Measurements from ENCODE around the gene ACR.

The ACR gene

DNA sequence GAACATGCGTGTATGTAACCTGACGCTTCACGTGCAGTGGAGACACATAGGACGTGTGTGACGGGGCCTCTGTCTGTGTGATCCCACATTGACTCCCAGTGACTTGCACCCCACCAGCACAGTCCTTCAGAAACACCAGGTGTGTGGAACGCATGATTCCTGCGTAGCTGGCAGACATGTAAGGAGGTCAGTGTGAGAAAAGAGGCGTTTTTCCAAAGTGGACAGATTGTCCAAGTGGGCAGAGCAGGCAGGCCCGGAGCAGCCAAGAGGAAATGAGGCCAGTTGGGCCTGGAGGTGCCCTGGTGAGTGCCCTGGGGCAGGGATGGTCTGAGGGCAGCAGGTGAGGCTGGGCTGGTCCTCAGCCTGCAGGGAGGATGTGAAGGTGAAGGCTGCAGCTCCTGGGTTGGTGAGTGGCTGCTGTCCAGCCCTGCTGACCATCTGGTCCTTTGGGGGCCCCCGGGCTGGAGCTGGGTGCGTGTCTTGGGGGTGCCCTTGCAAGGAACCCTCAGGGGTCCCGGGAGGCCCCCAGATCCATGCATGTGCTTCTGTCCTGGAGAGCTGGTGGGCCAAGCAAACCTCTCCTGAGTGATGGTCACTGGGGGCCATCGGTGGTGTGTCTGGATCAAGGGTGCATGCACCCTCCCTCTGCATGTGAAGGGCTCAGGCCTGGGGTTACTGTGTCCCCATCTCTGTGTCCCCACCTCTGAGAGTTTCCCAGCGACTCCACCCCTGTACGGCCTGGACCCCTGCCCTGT, 38.8 kb upstream of the ACR start:
- H3K4me3 ChIP-seq (ENCODE audit: control insufficient read depth, low read depth, low read length): no peak overlapping the region
- DNase-seq (ENCODE audit: low read depth): no peak
- TF ChIP-seq, protein P1, sequence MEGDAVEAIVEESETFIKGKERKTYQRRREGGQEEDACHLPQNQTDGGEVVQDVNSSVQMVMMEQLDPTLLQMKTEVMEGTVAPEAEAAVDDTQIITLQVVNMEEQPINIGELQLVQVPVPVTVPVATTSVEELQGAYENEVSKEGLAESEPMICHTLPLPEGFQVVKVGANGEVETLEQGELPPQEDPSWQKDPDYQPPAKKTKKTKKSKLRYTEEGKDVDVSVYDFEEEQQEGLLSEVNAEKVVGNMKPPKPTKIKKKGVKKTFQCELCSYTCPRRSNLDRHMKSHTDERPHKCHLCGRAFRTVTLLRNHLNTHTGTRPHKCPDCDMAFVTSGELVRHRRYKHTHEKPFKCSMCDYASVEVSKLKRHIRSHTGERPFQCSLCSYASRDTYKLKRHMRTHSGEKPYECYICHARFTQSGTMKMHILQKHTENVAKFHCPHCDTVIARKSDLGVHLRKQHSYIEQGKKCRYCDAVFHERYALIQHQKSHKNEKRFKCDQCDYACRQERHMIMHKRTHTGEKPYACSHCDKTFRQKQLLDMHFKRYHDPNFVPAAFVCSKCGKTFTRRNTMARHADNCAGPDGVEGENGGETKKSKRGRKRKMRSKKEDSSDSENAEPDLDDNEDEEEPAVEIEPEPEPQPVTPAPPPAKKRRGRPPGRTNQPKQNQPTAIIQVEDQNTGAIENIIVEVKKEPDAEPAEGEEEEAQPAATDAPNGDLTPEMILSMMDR (conservative IDR thresholded peaks at IDR 0.05; ENCODE audit: control insufficient read depth, insufficient read depth, low read depth, low read length): no peak

DNA sequence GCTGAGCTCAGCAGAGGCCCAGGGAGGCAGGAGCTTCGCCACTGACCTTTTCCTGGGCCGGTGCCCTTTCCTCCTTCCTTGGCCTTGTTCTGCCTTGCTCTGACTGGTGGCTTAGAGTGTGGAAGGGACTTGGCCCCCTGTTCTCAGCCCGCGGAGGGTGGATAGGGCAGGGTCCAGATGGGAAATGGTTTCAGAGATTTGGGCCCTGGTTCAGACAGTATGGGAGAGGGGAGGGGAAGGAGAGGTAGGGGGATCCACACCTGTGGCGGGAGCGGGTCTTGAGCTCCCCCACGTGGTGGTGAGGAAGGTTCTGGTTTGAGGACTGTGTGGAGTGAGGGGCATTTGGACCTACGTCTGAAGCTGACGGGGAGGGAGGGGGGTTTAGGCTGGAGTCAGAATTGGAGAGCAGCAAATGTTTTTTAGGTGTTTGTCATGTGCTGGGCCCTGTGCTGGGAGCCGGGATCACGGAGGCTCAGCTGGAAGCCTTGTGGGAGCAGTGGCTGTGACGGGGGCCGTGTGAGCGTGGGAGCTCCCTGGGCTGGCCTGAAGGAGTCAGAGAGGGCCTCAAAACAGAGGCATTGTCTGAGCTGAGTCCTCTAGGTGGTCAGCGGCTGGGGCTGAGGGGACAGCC, 38.1 kb upstream of the ACR start:
- TF ChIP-seq, protein P1 (conservative IDR thresholded peaks at IDR 0.05; ENCODE audit: control insufficient read depth, insufficient read depth, low read depth, low read length): no peak
- no peak for DNase-seq (ENCODE audit: low read depth)
- no peak overlapping the region for H3K4me3 ChIP-seq (ENCODE audit: control insufficient read depth, low read depth, low read length)

DNA sequence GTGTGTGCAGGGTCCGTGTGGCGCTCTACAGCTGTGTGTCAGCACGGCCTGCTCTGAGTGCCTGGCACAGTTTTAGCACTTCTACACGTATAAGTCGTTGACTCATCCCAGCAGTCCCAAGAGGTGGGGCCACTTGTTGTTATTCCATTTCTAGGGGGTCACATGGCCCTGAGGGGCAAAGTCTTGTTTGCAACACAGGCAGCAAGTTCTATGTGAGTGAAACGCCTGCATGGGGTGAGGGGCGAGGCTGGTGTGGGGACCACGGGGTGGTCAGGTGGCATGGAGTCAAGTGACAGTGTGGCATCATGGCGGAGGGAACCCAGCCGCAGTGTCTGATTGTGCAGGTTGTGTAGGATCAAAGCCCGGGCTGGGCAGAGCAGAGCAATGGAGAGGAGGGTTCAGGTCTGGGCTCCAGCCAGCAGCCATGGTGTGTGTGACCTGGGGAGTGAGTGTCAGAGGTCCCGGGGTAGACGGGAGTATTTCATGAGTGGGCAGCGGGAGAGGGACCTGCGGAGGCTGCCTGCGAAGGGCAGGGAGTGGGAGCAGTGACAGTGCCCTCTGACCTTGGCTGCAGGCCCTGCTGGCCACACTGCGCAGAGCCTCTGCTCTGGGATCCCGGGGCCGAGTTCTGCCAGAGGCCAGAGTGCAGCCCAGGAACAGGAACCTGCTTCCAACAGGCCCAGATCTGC, 37.5 kb upstream of the ACR start:
- peak; percentile 22 for DNase-seq (ENCODE audit: low read depth)
- TF ChIP-seq, protein P1 (conservative IDR thresholded peaks at IDR 0.05; ENCODE audit: control insufficient read depth, insufficient read depth, low read depth, low read length): no peak
- H3K4me3 ChIP-seq (ENCODE audit: control insufficient read depth, low read depth, low read length): no peak overlapping the region

DNA sequence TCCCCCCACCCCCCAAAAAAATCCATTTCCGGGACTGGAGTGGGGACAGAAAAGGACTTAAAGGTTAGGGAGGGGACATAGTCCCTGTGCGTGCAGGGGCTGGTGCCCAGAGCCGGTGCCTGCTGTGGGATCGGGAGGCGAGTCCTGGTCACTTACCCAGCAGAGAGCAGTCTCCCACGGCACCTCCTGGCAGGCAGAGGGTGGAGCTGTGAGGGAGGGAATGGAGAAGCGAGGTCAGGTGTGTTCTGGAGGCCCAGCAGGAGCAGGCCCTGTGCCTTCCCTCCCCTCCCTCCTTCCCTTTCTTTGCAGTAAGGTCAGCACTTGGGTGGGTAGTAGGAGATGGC, 37.0 kb upstream of the ACR start:
- no peak overlapping the region for H3K4me3 ChIP-seq (ENCODE audit: control insufficient read depth, low read depth, low read length)
- TF ChIP-seq, protein P1 (conservative IDR thresholded peaks at IDR 0.05; ENCODE audit: control insufficient read depth, insufficient read depth, low read depth, low read length): no peak
- no peak for DNase-seq (ENCODE audit: low read depth)

DNA sequence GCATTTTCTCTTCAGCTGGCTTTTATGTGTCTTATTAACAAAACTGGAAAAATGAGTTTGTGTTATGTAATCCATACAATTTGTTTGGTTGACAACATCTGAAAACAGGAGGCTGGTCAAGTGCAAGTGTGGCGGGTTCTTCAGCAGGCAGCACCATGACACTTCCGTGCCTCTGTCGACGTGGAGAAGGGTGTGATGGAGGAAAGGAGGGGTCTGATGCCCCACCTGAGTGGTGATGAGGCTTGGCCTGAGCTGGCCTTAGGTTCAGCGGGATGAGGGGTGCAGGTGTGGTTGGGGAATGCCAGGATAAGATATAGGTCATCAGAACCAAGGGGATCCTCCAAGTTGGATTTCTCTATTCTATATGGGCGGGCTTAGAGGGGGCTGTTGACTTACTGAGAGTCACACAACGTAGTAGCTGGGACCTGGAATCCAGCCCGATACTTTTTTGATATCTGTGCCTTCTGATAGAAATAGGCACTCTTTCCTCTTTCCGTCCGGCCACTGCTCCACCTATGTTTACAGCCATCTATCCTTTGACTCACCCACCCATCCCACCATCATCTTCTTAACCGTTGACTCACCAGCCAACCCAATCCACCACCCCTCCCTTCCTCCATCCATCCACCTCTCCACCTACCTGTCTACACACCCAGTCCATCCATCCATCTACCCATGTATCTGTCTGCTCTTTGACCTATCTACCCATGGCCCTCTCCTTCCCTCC, 36.4 kb upstream of the ACR start:
- no peak for DNase-seq (ENCODE audit: low read depth)
- TF ChIP-seq, protein P1 (conservative IDR thresholded peaks at IDR 0.05; ENCODE audit: control insufficient read depth, insufficient read depth, low read depth, low read length): no peak
- no peak overlapping the region for H3K4me3 ChIP-seq (ENCODE audit: control insufficient read depth, low read depth, low read length)

DNA sequence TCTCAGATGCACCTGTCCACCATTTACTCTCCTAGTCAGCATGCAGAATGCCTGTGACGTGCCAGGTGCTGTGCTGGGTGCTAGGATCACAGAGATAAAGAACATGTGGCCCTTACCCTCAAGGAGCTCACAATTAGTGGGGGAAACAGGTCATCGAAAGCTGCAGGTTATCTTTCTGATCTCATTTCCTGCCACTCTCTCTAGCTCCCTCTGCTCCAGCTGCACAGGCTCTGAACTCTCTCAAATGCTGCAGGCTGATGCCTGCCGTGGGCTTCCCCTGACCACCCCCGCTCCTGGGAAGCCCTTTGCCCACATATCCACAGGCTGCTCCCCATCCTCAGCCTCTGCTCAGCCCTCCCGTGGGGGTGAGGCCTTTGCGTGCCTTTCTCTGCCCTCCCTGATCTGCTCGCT, 35.7 kb upstream of the ACR start:
- TF ChIP-seq, protein P1 (conservative IDR thresholded peaks at IDR 0.05; ENCODE audit: control insufficient read depth, insufficient read depth, low read depth, low read length): no peak
- H3K4me3 ChIP-seq (ENCODE audit: control insufficient read depth, low read depth, low read length): no peak overlapping the region
- DNase-seq (ENCODE audit: low read depth): no peak

Data from fibroblast of mammary gland (primary cell).